Peyer's patch (tissue), 4 donors: ENCODE results near the gene PDCL3. TPM values are rescaled to one million over a fixed set of nuclear protein-coding genes. Genes with fewer than 3 reads are reported as not detected.

Experiments used
- DNase-seq, 3 donors: peaks; one replicate each; pipeline ENCODE4 v3.0.0-alpha.2; 2017 to 2019
- H3K27ac ChIP-seq, 4 donors: fragments of 200-600 bp; sonication (generic); one replicate each; pipeline ENCODE4 v1.5.1; 2016 to 2019
- H3K27me3 ChIP-seq, 2 donors: fragments of 200-600 bp; sonication (generic); one replicate each; pipeline ENCODE4 v1.5.1; 2019
- H3K36me3 ChIP-seq, 3 donors: fragments of 200-600 bp; sonication (generic); one replicate each; pipeline ENCODE4 v1.5.1; 2016 to 2019
- H3K4me1 ChIP-seq, 4 donors: fragments of 200-600 bp; sonication (generic); one replicate each; pipeline ENCODE4 v1.5.1; 2016 to 2019
- H3K4me3 ChIP-seq, 4 donors: fragments of 200-600 bp; sonication (generic); 1 replicate in 3 of 4; 2 replicates in 1 of 4; pipeline ENCODE4 v1.5.1; 2016 to 2019; ENCODE audit warnings: mild to moderate bottlenecking in 1 of 4
- H3K9me3 ChIP-seq, 4 donors: fragments of 200-600 bp; sonication (generic); one replicate each; pipeline ENCODE4 v1.5.1; 2016 to 2019; ENCODE audit warnings: mild to moderate bottlenecking in 1 of 4
- POLR2A ChIP-seq, 2 donors: fragments of 450-650 bp; IDR thresholded peaks; one replicate each; pipeline ENCODE4 v1.5.1; 2017; ENCODE audit warnings: antibody characterized with exemption in 2 of 2, mild to moderate bottlenecking in 2 of 2, moderate library complexity in 2 of 2
- total RNA-seq, 4 donors: library from RNA; depleted of rRNA; stranded (reverse); fragments of >200 nt; gene quantifications; one replicate each; pipeline ENCODE4 v1.1.0, GENCODE V29; 2016
- TF ChIP-seq, protein P1 (sequence below), 6 experiments: fragments of 450-650 bp in 4 of 6; fragments of 200-600 bp in 2 of 6; sonication (generic) in 1 of 6; IDR thresholded peaks; one replicate each; pipeline ENCODE4 v1.5.1; 2017 to 2019; ENCODE audit warnings: antibody characterized with exemption in 6 of 6, mild to moderate bottlenecking in 3 of 6, moderate library complexity in 1 of 6

The PDCL3 gene
- total RNA-seq, 4 donors from 2014 or later, result 5.0 to 14.0 (median 7.3) TPM

DNA sequence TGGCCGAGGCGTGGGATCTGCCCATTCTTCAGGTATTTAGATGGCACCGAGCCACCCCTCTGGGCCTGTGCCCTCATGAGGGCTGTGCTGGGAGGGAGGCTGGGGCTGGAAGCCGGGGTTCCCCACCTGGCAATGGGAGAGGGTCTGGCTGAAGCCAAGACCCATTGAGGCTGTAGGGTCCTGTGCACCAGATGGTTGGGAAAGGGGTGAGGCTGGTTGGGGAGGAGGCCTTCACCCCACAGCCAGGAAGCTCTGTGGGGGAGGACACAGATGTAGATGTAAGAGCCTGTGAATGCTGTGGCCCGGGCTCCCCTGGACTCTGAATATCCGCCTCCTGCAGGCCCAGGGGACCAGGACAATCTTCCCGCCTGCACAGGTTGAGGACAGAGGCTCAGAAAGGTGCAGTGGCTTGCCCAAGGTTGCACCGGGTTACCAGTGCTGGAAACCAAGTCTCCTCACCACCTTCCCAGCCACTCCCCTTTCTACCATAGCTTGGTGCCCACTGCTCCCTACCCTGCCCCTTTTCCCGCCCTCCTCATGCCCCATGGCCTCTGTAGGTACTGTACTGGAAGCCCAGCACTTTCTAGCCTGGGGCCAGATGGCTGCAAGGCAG is 49.7 kb downstream of the PDCL3 start:
- no peaks in the 10 kb centered on the region for H3K27me3 ChIP-seq
- H3K9me3 ChIP-seq, result no peaks in the 10 kb centered on the region
- DNase-seq, result no peak
- no peaks in the 10 kb centered on the region for H3K4me1 ChIP-seq
- TF ChIP-seq, protein P1, sequence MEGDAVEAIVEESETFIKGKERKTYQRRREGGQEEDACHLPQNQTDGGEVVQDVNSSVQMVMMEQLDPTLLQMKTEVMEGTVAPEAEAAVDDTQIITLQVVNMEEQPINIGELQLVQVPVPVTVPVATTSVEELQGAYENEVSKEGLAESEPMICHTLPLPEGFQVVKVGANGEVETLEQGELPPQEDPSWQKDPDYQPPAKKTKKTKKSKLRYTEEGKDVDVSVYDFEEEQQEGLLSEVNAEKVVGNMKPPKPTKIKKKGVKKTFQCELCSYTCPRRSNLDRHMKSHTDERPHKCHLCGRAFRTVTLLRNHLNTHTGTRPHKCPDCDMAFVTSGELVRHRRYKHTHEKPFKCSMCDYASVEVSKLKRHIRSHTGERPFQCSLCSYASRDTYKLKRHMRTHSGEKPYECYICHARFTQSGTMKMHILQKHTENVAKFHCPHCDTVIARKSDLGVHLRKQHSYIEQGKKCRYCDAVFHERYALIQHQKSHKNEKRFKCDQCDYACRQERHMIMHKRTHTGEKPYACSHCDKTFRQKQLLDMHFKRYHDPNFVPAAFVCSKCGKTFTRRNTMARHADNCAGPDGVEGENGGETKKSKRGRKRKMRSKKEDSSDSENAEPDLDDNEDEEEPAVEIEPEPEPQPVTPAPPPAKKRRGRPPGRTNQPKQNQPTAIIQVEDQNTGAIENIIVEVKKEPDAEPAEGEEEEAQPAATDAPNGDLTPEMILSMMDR (IDR thresholded peaks at IDR 0.05), result no peak
- no peak for TF ChIP-seq POLR2A (IDR thresholded peaks at IDR 0.05)
- no peaks in the 10 kb centered on the region for H3K36me3 ChIP-seq
- H3K27ac ChIP-seq, result no peak overlapping the region
- H3K4me3 ChIP-seq, result no peak overlapping the region

DNA sequence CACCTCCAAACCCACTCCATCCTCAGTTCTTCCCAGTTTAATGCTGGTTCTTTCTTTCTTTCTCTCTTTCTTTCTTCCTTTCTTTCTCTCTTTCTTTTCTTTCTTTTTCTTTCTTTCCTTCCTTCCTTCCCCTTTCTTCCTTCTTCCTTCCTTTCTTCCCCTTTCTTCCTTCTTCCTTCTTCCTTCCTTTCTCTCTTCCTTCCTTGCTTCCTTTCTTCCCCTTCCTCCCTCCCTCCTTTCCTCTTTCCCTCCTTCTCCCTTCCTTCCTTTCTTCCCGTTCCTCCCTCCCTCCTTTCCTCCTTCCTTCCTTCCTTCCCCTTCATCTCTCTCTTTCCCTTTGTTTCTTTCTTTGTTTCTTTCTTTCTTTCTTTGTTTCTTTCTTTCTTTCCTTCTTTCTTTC is 50.9 kb downstream of the PDCL3 start:
- Histone ChIP-seq H3K27ac (no peak overlapping the region), H3K4me3 (no peak overlapping the region), H3K9me3 (no peaks in the 10 kb centered on the region), H3K4me1 (no peaks in the 10 kb centered on the region), H3K27me3 (no peaks in the 10 kb centered on the region), H3K36me3 (no peaks in the 10 kb centered on the region)
- TF ChIP-seq POLR2A (IDR thresholded peaks at IDR 0.05), result no peak
- TF ChIP-seq, protein P1 (IDR thresholded peaks at IDR 0.05), result no peak
- DNase-seq, result no peak

DNA sequence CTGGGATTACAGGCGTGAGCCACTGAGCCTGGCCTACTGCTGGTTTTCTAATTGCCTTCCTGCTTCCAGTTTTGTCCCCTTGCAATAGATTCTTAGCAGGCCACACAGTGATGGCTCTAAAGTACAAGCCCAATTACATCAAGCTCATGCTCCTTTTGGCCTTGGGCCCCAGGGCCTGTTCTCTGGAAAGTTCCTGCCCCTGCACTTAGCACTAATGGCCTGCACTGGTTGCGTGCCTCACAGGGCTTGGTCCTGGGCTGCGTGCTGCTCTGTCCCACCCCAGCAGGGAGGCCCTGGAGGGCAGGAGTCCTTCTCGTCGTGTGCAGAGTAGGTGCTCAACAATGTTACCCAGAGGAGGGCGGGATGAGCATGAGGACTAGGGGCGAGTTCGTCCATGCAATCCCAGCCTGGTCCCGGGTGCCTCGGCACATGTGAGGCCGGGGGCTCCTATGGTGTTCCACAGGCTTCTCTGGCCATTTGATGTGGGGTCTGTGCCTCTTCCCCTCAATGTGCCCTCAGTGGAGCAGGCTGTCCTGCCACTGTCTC is 51.7 kb downstream of the PDCL3 start:
- Histone ChIP-seq H3K4me1 (no peaks in the 10 kb centered on the region), H3K36me3 (no peaks in the 10 kb centered on the region), H3K27me3 (no peaks in the 10 kb centered on the region), H3K9me3 (no peaks in the 10 kb centered on the region), H3K4me3 (no peak overlapping the region), H3K27ac (no peak overlapping the region)
- DNase-seq, result no peak
- TF ChIP-seq POLR2A (IDR thresholded peaks at IDR 0.05), result no peak
- TF ChIP-seq, protein P1 (IDR thresholded peaks at IDR 0.05), result no peak

DNA sequence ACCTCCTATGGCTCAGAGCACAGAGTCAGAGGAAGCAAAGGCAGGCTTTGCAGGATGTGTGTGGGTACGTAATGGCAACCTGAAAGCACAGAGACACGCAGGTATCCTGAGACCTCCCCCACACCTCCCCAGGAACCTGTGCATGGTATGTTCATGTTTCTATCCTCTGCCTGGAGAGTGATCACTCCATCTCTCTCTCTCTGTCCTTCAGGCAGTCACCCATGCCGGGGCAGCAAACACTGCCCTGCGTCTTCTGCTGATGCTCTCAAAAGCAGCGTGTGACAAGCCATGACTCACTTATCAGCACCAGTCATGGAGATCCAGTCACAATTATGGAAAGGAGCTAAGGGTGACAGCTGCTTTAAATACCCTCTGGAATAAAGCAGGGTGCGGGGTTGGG is 52.7 kb downstream of the PDCL3 start:
- TF ChIP-seq POLR2A (IDR thresholded peaks at IDR 0.05), result no peak

DNA sequence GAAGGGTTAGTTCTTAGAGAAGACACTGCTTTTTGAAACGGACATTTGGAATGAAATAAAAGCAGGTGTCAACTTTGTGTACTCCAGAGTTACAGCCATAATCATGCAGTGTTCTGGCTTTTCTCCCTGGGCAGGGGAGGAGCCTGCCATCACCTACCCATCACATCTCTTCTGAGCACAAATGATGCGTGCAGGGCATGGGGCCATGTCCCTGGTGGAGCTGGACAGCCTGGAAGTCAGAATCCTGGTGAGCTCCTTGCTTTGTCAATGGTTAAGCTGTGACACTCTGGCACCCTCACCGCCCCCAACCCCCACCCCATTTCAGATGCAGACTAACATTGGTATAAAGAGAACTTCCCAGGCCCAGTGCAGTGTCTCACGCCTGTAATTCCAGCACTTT is 53.1 kb downstream of the PDCL3 start:
- Histone ChIP-seq H3K9me3 (no peaks in the 10 kb centered on the region), H3K27ac (no peak overlapping the region), H3K36me3 (no peaks in the 10 kb centered on the region), H3K4me1 (no peaks in the 10 kb centered on the region), H3K4me3 (no peak overlapping the region), H3K27me3 (no peaks in the 10 kb centered on the region)
- TF ChIP-seq, protein P1 (IDR thresholded peaks at IDR 0.05), result no peak
- TF ChIP-seq POLR2A (IDR thresholded peaks at IDR 0.05), result no peak
- DNase-seq, result no peak

More for the DNA sequence above, 52.7 kb downstream of the PDCL3 start:
- Histone ChIP-seq H3K4me3 (no peak overlapping the region), H3K27me3 (no peaks in the 10 kb centered on the region), H3K27ac (no peak overlapping the region), H3K4me1 (no peaks in the 10 kb centered on the region), H3K9me3 (no peaks in the 10 kb centered on the region), H3K36me3 (no peaks in the 10 kb centered on the region)
- DNase-seq, result no peak

DNA sequence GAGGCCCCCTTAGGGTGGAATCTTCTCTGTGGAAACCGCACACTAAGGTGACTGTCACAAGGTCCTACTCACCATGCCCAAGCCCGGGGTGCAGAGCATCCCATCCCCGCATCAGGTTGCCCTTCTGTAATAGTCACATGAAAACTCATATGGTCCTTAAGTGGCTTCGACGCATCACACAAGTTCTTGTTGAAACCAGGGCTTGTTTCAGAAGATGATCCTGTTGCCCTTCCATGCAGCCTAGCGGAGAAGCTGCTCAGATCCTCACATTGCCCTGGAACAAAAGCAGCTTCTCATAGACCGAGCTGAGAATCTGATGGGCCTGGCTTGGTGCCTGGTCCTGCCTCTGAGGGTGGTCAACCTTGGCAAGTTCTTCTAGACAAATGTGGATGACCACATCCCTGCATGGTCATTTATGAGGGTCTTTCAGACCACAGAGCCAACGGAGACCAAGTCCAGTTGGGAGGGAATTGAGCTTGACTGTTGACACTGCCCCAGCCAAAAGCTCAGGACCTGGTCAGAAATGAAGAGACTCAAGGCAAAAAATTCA is 54.1 kb downstream of the PDCL3 start:
- Histone ChIP-seq H3K27ac (no peak overlapping the region), H3K9me3 (no peaks in the 10 kb centered on the region), H3K36me3 (no peaks in the 10 kb centered on the region), H3K27me3 (no peaks in the 10 kb centered on the region), H3K4me3 (no peak overlapping the region), H3K4me1 (no peaks in the 10 kb centered on the region)
- TF ChIP-seq POLR2A (IDR thresholded peaks at IDR 0.05), result no peak
- TF ChIP-seq, protein P1 (IDR thresholded peaks at IDR 0.05), result no peak
- no peak for DNase-seq
